Aorta (tissue), 5 donors: ENCODE results near the gene KANSL1L. TPM values are rescaled to one million over a fixed set of nuclear protein-coding genes. Genes with fewer than 3 reads are reported as not detected.
A peak's percentile ranks its signal among the peaks of the same experiment; 100 is the strongest.

Experiments
- ATAC-seq: fragments of 200-7000 bp; cut with Tn5 transposase; one replicate; pipeline ENCODE4 v1.9.1; 2022; ENCODE audit warnings: moderate library complexity; ENCODE audit not compliant: low FRiP score
- DNase-seq, 2 donors: peaks; one replicate each; pipeline ENCODE4 v3.0.0-alpha.2; 2020
- H3K27ac ChIP-seq, 2 donors: one replicate each; pipeline ENCODE4 v1.5.1; 2013; ENCODE audit warnings: low read length in 2 of 2, mild to moderate bottlenecking in 2 of 2, moderate library complexity in 2 of 2, control low read depth in 1 of 2, inconsistent platforms in 1 of 2, low read depth in 1 of 2
- H3K27me3 ChIP-seq, 2 donors: one replicate each; pipeline ENCODE4 v1.6.1; 2013; ENCODE audit warnings: control low read depth in 1 of 2, low read length in 1 of 2, mild to moderate bottlenecking in 1 of 2, moderate library complexity in 1 of 2; ENCODE audit not compliant: insufficient read depth in 2 of 2, control insufficient read depth in 1 of 2
- H3K36me3 ChIP-seq, 2 donors: one replicate each; pipeline ENCODE4 v1.6.1; 2013; ENCODE audit warnings: control low read depth in 1 of 2, low read length in 1 of 2, mild to moderate bottlenecking in 1 of 2; ENCODE audit not compliant: insufficient read depth in 2 of 2, control insufficient read depth in 1 of 2
- H3K4me1 ChIP-seq, 2 donors: one replicate each; pipeline ENCODE4 v1.6.1; 2013; ENCODE audit warnings: low read length in 2 of 2, control low read depth in 1 of 2, mild to moderate bottlenecking in 1 of 2, moderate library complexity in 1 of 2; ENCODE audit not compliant: insufficient read depth in 2 of 2, control insufficient read depth in 1 of 2
- H3K4me3 ChIP-seq, 2 donors: one replicate each; pipeline ENCODE4 v1.5.1; 2013; ENCODE audit warnings: low read length in 2 of 2, control low read depth in 1 of 2, mild to moderate bottlenecking in 1 of 2
- H3K9me3 ChIP-seq: one replicate; pipeline ENCODE4 v1.6.1; 2013; ENCODE audit warnings: mild to moderate bottlenecking, low read length; ENCODE audit not compliant: control insufficient read depth
- WGBS, 2 donors: extraction: QIAGEN DNeasy Blood & Tissue Kit; methylation state at CpG; one replicate each; pipeline ENCODE4 v1.1.7; 2013; 5-methylcytosine and 5-hydroxymethylcytosine counted together
- intact Hi-C, 2 donors: fragments of 100-400 bp; cut with DNase I; formaldehyde crosslinking; loops; one replicate each; pipeline versions ENCODE4 v1.14.2 to v1.15.0; 2022
- polyA plus RNA-seq, 2 donors: library from polyadenylated mRNA; stranded (reverse); fragments of 200-250 nt; gene quantifications; one replicate each; pipeline ENCODE4 v1.2.3, GENCODE V29; 2013
- total RNA-seq, 2 donors: library from RNA; stranded (reverse); fragmentation: NEBNext Ultra II Directional; extraction: Animal tissue kit (Norgen Biotek cat#: 25700); gene quantifications; one replicate each; pipeline ENCODE4 v1.2.1, GENCODE V29; 2021
- donor health status: healthy with polysubstance abuse.
- donor health status: Bipolar disorder and iron deficiency.
- donor health status: DM: no; HTN: no; CAD: no.
- donor health status: DM: no; HTN: no; CAD: no.
- donor health status: DM: yes; HTN: yes; CAD: no.

Gene KANSL1L
- total and polyA plus RNA-seq, 4 donors, result 8.1 to 44.1 (median 29.4) TPM

- ATAC-seq, result no peak
- WGBS, 2 donors, result 86 to 91% methylated on average over 2 of the region's 2 CpGs
- Histone ChIP-seq H3K4me1 (no peaks in the 10 kb centered on the region), H3K27ac (no peak overlapping the region), H3K4me3 (no peak overlapping the region), H3K36me3 (peaks cover 0 to 3% of the 10 kb centered on the region in 2 donors), H3K9me3 (no peaks in the 10 kb centered on the region), H3K27me3 (no peaks in the 10 kb centered on the region)
- intact Hi-C loops, result loop anchor here in 1 of 2 donors (10.0 kb wide), 1 partner anchor 197 kb away; no protein-coding TSS in a partner anchor
- DNase-seq, result no peak
Measured at GRCh38 chr2:210007895-210008294, 163.3 kb downstream of the KANSL1L start.

- DNase-seq, result no peak
- Histone ChIP-seq H3K27me3 (no peaks in the 10 kb centered on the region), H3K36me3 (no peaks in the 10 kb centered on the region), H3K27ac (no peak overlapping the region), H3K4me1 (no peaks in the 10 kb centered on the region), H3K4me3 (no peak overlapping the region), H3K9me3 (no peaks in the 10 kb centered on the region)
- intact Hi-C loops, result loop anchor here in 1 of 2 donors (10.0 kb wide), 1 partner anchor 200 kb away; no protein-coding TSS in a partner anchor
- WGBS, 2 donors, result 49 to 51% methylated on average over 2 of the region's 2 CpGs
- no peak for ATAC-seq
Measured at GRCh38 chr2:210004881-210005280, 166.3 kb downstream of the KANSL1L start.

DNA sequence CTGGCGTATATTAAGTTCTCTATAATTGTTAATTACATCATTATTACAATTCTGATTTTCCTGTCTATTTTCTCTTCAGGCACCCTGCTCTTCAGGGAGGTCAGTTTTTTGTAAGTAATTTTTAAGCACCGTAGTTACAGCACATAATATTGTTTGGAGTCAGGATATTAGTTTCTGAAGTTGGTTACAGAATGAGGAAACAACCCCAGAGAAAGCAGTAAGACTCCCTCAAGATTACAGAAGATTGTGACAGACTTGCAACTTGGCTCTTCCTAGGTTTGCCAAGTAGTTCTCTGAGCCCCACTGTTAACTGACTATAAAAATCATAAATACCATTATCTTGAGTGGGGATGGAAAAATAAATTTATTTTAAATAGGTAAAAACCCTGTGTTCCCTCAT is 167.8 kb downstream of the KANSL1L start:
- no peaks in the 10 kb centered on the region for H3K9me3 ChIP-seq
- peak overlapping the region; percentile 46 to 67 for H3K4me3 ChIP-seq
- no peak for DNase-seq
- no peak for ATAC-seq
- H3K27me3 ChIP-seq, result no peaks in the 10 kb centered on the region
- H3K27ac ChIP-seq, result no peak overlapping the region
- H3K36me3 ChIP-seq, result no peaks in the 10 kb centered on the region
- 27 to 28% methylated on average over 2 of the region's 2 CpGs for WGBS, 2 donors
- intact Hi-C loops, result loop anchor here in 1 of 2 donors (10.0 kb wide), 1 partner anchor 201 kb away; no protein-coding TSS in a partner anchor
- H3K4me1 ChIP-seq, result no peaks in the 10 kb centered on the region

- no peaks in the 10 kb centered on the region for H3K4me1 ChIP-seq
- DNase-seq (peak; percentile 98 to 99), ATAC-seq (peak; percentile 100)
- H3K9me3 ChIP-seq, result no peaks in the 10 kb centered on the region
- H3K4me3 ChIP-seq, result peak within 1 kb of the TSS; percentile 67 to 85
- no peaks in the 10 kb centered on the region for H3K36me3 ChIP-seq
- H3K27ac ChIP-seq, result peak within 1 kb of the TSS in 1 of 2 donors; percentile 56
- WGBS, 2 donors, result 0% methylated on average over 56 to 58 of the region's 58 CpGs
- intact Hi-C loops, result loop anchor here in 1 of 2 donors (10.0 kb wide), 1 partner anchor 202 kb away; no protein-coding TSS in a partner anchor
- H3K27me3 ChIP-seq, result no peaks in the 10 kb centered on the region
Measured at GRCh38 chr2:210002158-210003157, 168.8 kb downstream of the KANSL1L start, which contains the start of gene RPE. TSS of gene RPE (plus strand) at chr2:210002638. CDS start at chr2:210002662, 24 bp downstream.

GRCh38 chr2:210000464-210001324 is 170.5 kb downstream of the KANSL1L start:
- no peaks in the 10 kb centered on the region for H3K27me3 ChIP-seq
- intact Hi-C loops, result loop anchor here in 1 of 2 donors (10.0 kb wide), 1 partner anchor 204 kb away; no protein-coding TSS in a partner anchor
- DNase-seq (no peak), ATAC-seq (no peak)
- no peaks in the 10 kb centered on the region for H3K36me3 ChIP-seq
- 96 to 97% methylated on average over 28 to 32 of the region's 32 CpGs for WGBS, 2 donors
- no peak overlapping the region for H3K27ac ChIP-seq
- no peaks in the 10 kb centered on the region for H3K4me1 ChIP-seq
- no peaks in the 10 kb centered on the region for H3K9me3 ChIP-seq
- H3K4me3 ChIP-seq, result no peak overlapping the region

GRCh38 chr2:209998596-209998995 is 172.6 kb downstream of the KANSL1L start:
- 54 to 59% methylated on average over 1 of the region's 1 CpG for WGBS, 2 donors
- ATAC-seq, result no peak
- Histone ChIP-seq H3K4me3 (no peak overlapping the region), H3K4me1 (no peaks in the 10 kb centered on the region), H3K36me3 (no peaks in the 10 kb centered on the region), H3K27ac (no peak overlapping the region), H3K27me3 (no peaks in the 10 kb centered on the region), H3K9me3 (no peaks in the 10 kb centered on the region)
- intact Hi-C loops, result no loop called here
- no peak for DNase-seq

GRCh38 chr2:209993968-209994367 is 177.2 kb downstream of the KANSL1L start:
- Histone ChIP-seq H3K4me1 (no peaks in the 10 kb centered on the region), H3K27ac (no peak overlapping the region), H3K4me3 (no peak overlapping the region), H3K9me3 (no peaks in the 10 kb centered on the region), H3K27me3 (no peaks in the 10 kb centered on the region), H3K36me3 (no peaks in the 10 kb centered on the region)
- no peak for DNase-seq
- ATAC-seq, result no peak
- intact Hi-C loops, result no loop called here
- WGBS, 2 donors, result 93% methylated on average over 9 of the region's 9 CpGs

GRCh38 chr2:209990838-209991237 is 180.4 kb downstream of the KANSL1L start:
- Histone ChIP-seq H3K4me1 (no peaks in the 10 kb centered on the region), H3K4me3 (no peak overlapping the region), H3K27me3 (no peaks in the 10 kb centered on the region), H3K27ac (no peak overlapping the region), H3K9me3 (no peaks in the 10 kb centered on the region), H3K36me3 (no peaks in the 10 kb centered on the region)
- intact Hi-C loops, result no loop called here
- DNase-seq (no peak), ATAC-seq (no peak)
- 71 to 85% methylated on average over 2 of the region's 2 CpGs for WGBS, 2 donors
